Activated CD4-positive, alpha-beta T cell treated with anti-CD3 and anti-CD28 coated beads for 24 hours (primary cell): ENCODE measurements around the gene KRTAP12-4.
"Not testable (repeated sequence)": the region's sequence is repeated elsewhere in the genome, so short reads cannot be mapped to it uniquely, and the experiment has no call there.

Experiments used
- DNase-seq, 2 donors: peaks; one replicate each; pipeline ENCODE4 v3.0.0-alpha.2; 2020; ENCODE audit warnings: low read depth in 2 of 2

Gene KRTAP12-4

GRCh38 chr21:44656868-44657267 lies 2.4 kb upstream of the KRTAP12-4 start:
- DNase-seq = no peak

- no peak for DNase-seq
Measured at GRCh38 chr21:44653656-44654575, 543 bp downstream of the KRTAP12-4 start.

- no peak for DNase-seq
Measured at GRCh38 chr21:44653123-44653522, 1.3 kb downstream of the KRTAP12-4 start.

GRCh38 chr21:44650973-44651675 lies 3.3 kb downstream of the KRTAP12-4 start:
- no peak for DNase-seq

GRCh38 chr21:44650265-44650972 lies 4.0 kb downstream of the KRTAP12-4 start:
- DNase-seq = no peak

- DNase-seq = no peak
Measured at GRCh38 chr21:44649521-44650100, 4.8 kb downstream of the KRTAP12-4 start.

GRCh38 chr21:44648557-44649311 lies 5.7 kb downstream of the KRTAP12-4 start:
- DNase-seq = no peak

GRCh38 chr21:44647222-44647552 lies 7.3 kb downstream of the KRTAP12-4 start:
- no peak for DNase-seq

- DNase-seq = not testable (repeated sequence)
Measured at GRCh38 chr21:44646366-44647221, 7.9 kb downstream of the KRTAP12-4 start, which contains the start of gene KRTAP10-11. KRTAP10-11 (plus strand) TSS chr21:44646414; CDS start chr21:44646459, 45 bp downstream.

- no peak for DNase-seq
Measured at GRCh38 chr21:44644878-44645277, 9.6 kb downstream of the KRTAP12-4 start.

- DNase-seq = no peak
Measured at GRCh38 chr21:44643741-44644310, 10.6 kb downstream of the KRTAP12-4 start.

GRCh38 chr21:44640761-44641160 lies 13.7 kb downstream of the KRTAP12-4 start:
- DNase-seq = no peak

GRCh38 chr21:44639331-44639655 lies 15.2 kb downstream of the KRTAP12-4 start:
- no peak for DNase-seq

- DNase-seq = not testable (repeated sequence)
Measured at GRCh38 chr21:44638506-44639330, 15.7 kb downstream of the KRTAP12-4 start.

GRCh38 chr21:44637851-44638348 lies 16.6 kb downstream of the KRTAP12-4 start:
- not testable (repeated sequence) for DNase-seq

- no peak for DNase-seq
Measured at GRCh38 chr21:44637018-44637850, 17.2 kb downstream of the KRTAP12-4 start, which contains the start of gene KRTAP10-10. KRTAP10-10 (plus strand) TSS chr21:44637356; CDS start chr21:44637418, 62 bp downstream.

GRCh38 chr21:44636209-44637017 lies 18.0 kb downstream of the KRTAP12-4 start:
- DNase-seq = no peak
